Ishikawa (cell line): ENCODE measurements around the gene EPB41.

ENCODE experiments used
- CEBPB ChIP-seq: IDR thresholded peaks from 2 replicates; pipeline ENCODE4 v1.6.1; 2012
- CREB1 ChIP-seq: IDR thresholded peaks from 2 replicates; pipeline ENCODE4 v1.6.1; 2012; ENCODE audit warnings: low read depth
- EGR1 ChIP-seq: IDR thresholded peaks from 2 replicates; pipeline ENCODE4 v1.6.1; 2012
- EP300 ChIP-seq: IDR thresholded peaks from 2 replicates; pipeline ENCODE4 v1.6.1; 2012; ENCODE audit warnings: borderline replicate concordance
- FOXM1 ChIP-seq: IDR thresholded peaks from 2 replicates; pipeline ENCODE4 v1.6.1; 2012; ENCODE audit warnings: low read depth, borderline replicate concordance
- NFIC ChIP-seq: IDR thresholded peaks from 2 replicates; pipeline ENCODE4 v1.6.1; 2012
- RAD21 ChIP-seq: IDR thresholded peaks from 2 replicates; pipeline ENCODE4 v1.6.1; 2012; ENCODE audit warnings: low read depth
- REST ChIP-seq: IDR thresholded peaks from 2 replicates; pipeline ENCODE4 v1.6.1; 2012; ENCODE audit warnings: low read depth, mild to moderate bottlenecking
- TAF1 ChIP-seq: IDR thresholded peaks from 2 replicates; pipeline ENCODE4 v1.6.1; 2012; ENCODE audit warnings: low read depth, mild to moderate bottlenecking
- TCF12 ChIP-seq: IDR thresholded peaks from 2 replicates; pipeline ENCODE4 v1.6.1; 2012; ENCODE audit warnings: low read depth
- TEAD4 ChIP-seq: IDR thresholded peaks from 2 replicates; pipeline ENCODE4 v1.6.1; 2012
- YY1 ChIP-seq: IDR thresholded peaks from 2 replicates; pipeline ENCODE4 v1.6.1; 2012; ENCODE audit warnings: low read depth
- ZBTB7A ChIP-seq: IDR thresholded peaks from 2 replicates; pipeline ENCODE4 v1.6.1; 2012; ENCODE audit warnings: low read depth
- TF ChIP-seq, protein P1 (sequence below): IDR thresholded peaks from 2 replicates; pipeline ENCODE4 v1.6.1; 2012
- TF ChIP-seq, protein P2 (sequence below): IDR thresholded peaks from 2 replicates; pipeline ENCODE4 v1.6.1; 2012

EPB41 gene

GRCh38 chr1:28934676-28935075 lies 20.3 kb downstream of the EPB41 start:
- no peak for TF ChIP-seq CREB1
- no peak for TF ChIP-seq NFIC
- TF ChIP-seq FOXM1, result no peak

GRCh38 chr1:28935293-28935692 lies 20.9 kb downstream of the EPB41 start:
- TF ChIP-seq, protein P1, sequence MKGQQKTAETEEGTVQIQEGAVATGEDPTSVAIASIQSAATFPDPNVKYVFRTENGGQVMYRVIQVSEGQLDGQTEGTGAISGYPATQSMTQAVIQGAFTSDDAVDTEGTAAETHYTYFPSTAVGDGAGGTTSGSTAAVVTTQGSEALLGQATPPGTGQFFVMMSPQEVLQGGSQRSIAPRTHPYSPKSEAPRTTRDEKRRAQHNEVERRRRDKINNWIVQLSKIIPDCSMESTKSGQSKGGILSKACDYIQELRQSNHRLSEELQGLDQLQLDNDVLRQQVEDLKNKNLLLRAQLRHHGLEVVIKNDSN, result no peak
- no peak for TF ChIP-seq NFIC
- TF ChIP-seq TCF12, result no peak
- TF ChIP-seq CEBPB, result no peak
- TF ChIP-seq REST, result no peak
- no peak for TF ChIP-seq TEAD4
- no peak for TF ChIP-seq RAD21
- TF ChIP-seq EP300, result no peak
- TF ChIP-seq CREB1, result no peak
- no peak for TF ChIP-seq YY1
- no peak for TF ChIP-seq FOXM1
- TF ChIP-seq, protein P2, sequence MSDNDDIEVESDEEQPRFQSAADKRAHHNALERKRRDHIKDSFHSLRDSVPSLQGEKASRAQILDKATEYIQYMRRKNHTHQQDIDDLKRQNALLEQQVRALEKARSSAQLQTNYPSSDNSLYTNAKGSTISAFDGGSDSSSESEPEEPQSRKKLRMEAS, result no peak
- TF ChIP-seq EGR1, result no peak

GRCh38 chr1:28936094-28936493 lies 21.7 kb downstream of the EPB41 start:
- no peak for TF ChIP-seq ZBTB7A
- no peak for TF ChIP-seq REST
- TF ChIP-seq, protein P2, result no peak
- no peak for TF ChIP-seq CEBPB
- no peak for TF ChIP-seq TCF12
- TF ChIP-seq FOXM1, result no peak
- no peak for TF ChIP-seq TAF1
- no peak for TF ChIP-seq NFIC
- no peak for TF ChIP-seq EGR1
- no peak for TF ChIP-seq CREB1
- no peak for TF ChIP-seq TEAD4
- no peak for TF ChIP-seq RAD21
- no peak for TF ChIP-seq YY1
- TF ChIP-seq, protein P1, result no peak
- TF ChIP-seq EP300, result no peak

- TF ChIP-seq EGR1 (no peak), TAF1 (no peak), CREB1 (no peak)
- TF ChIP-seq, protein P1, result no peak
Measured at GRCh38 chr1:28936528-28936927, 22.2 kb downstream of the EPB41 start.

- TF ChIP-seq TAF1 (no peak), TCF12 (no peak), NFIC (no peak), RAD21 (no peak), EGR1 (no peak), CEBPB (no peak), FOXM1 (no peak), REST (no peak), ZBTB7A (no peak)
- TF ChIP-seq, protein P1, result no peak
- TF ChIP-seq, protein P2, result no peak
Measured at GRCh38 chr1:28950006-28950405, 35.6 kb downstream of the EPB41 start.
